Activated naive CD8-positive, alpha-beta T cell treated with anti-CD3 and anti-CD28 coated beads, Interleukin-2, amount 50 U/mL, for 24 hours (primary cell): ENCODE measurements around the gene NAT16.
A peak's percentile ranks its signal among the peaks of the same experiment; 100 is the strongest.

Experiments
- ATAC-seq: fragments of 150-1000 bp; cut with Tn5 transposase; one replicate; pipeline ENCODE4 v1.10.0; 2021
- DNase-seq: peaks from one replicate; pipeline ENCODE4 v3.0.0; 2021
- H3K27ac Mint-ChIP-seq: one replicate; pipeline ENCODE4 v1.8.0; 2021; ENCODE audit warnings: mild to moderate bottlenecking, mixed read lengths
- H3K27me3 Mint-ChIP-seq: one replicate; pipeline ENCODE4 v1.8.0; 2021; ENCODE audit warnings: mixed read lengths
- H3K36me3 Mint-ChIP-seq: one replicate; pipeline ENCODE4 v1.8.0; 2021; ENCODE audit warnings: low read depth, mixed read lengths
- H3K4me1 Mint-ChIP-seq: one replicate; pipeline ENCODE4 v1.8.0; 2021; ENCODE audit warnings: mixed read lengths
- H3K4me3 Mint-ChIP-seq: one replicate; pipeline ENCODE4 v1.8.0; 2021; ENCODE audit warnings: mild to moderate bottlenecking, moderate library complexity, mixed read lengths
- H3K9me3 Mint-ChIP-seq: one replicate; pipeline ENCODE4 v1.8.0; 2021; ENCODE audit warnings: mixed read lengths

NAT16 gene

DNA sequence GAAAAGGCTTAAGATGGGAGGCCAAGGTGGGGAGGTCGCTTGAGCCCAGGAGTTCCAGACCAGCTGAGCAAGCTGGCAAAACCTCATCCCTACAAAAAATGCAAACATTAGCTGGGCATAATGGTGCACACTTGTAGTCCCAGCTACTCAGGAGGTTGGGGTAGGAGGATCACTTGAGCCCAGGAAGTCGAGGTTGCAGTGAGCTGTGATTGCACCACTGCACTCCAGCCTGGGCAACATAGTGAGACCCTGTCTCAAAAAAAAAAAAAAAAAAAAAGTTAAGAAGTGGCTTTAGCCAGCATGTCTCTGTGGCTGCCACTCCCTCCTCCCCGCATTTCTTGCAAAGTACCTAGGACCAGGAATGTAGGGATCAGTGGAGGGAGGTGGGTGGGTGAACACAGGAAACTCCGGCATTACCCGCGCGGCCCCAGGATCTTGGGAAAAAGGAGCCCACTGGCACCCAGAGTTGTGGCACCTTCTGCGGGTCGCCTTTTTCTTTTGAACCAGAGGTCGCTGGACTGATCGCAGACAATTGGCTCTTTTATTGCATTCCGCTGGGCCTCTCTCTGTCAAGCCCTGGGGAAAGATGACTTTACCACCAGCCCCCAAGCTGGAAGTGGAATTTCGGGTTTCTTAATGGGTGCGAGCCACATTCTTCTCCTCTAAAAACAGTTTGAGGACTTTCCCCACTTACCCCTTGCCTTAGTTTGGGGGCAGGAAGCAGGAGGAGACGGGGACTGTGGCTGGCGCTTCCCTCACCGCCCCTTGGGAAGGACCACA is 18.2 kb downstream of the NAT16 start:
- Mint-ChIP-seq H3K27me3 (peaks cover 32% of the 10 kb centered on the region), H3K4me1 (peaks cover 27% of the 10 kb centered on the region), H3K27ac (no peak overlapping the region), H3K36me3 (peaks cover 2% of the 10 kb centered on the region), H3K4me3 (peak overlapping the region; percentile 65), H3K9me3 (no peaks in the 10 kb centered on the region)
- ATAC-seq = no peak
- no peak for DNase-seq

DNA sequence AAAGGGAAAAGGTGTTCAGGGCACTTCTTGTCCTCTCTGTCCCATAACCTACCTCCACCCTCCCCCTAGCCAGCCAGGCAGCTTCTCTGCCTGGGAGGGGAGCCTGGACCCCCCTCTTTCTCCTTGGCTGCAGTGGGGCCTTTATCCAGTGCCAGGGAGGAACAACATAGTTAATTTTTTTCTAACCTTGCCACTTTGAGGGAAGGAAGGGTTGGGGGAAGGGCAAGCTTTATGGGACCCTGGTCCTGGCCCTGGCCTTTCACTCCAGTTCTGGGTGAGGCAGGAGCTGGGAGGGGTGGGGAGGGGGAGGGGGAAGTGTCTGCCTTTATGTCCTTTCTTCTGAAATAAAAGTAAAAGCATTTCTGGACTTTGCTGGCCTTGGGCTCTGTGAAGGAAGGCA is 19.2 kb downstream of the NAT16 start:
- Mint-ChIP-seq H3K4me1 (peaks cover 21% of the 10 kb centered on the region), H3K9me3 (no peaks in the 10 kb centered on the region), H3K4me3 (no peak overlapping the region), H3K27ac (no peak overlapping the region), H3K27me3 (peaks cover 25% of the 10 kb centered on the region), H3K36me3 (peaks cover 2% of the 10 kb centered on the region)
- DNase-seq (no peak), ATAC-seq (no peak)

DNA sequence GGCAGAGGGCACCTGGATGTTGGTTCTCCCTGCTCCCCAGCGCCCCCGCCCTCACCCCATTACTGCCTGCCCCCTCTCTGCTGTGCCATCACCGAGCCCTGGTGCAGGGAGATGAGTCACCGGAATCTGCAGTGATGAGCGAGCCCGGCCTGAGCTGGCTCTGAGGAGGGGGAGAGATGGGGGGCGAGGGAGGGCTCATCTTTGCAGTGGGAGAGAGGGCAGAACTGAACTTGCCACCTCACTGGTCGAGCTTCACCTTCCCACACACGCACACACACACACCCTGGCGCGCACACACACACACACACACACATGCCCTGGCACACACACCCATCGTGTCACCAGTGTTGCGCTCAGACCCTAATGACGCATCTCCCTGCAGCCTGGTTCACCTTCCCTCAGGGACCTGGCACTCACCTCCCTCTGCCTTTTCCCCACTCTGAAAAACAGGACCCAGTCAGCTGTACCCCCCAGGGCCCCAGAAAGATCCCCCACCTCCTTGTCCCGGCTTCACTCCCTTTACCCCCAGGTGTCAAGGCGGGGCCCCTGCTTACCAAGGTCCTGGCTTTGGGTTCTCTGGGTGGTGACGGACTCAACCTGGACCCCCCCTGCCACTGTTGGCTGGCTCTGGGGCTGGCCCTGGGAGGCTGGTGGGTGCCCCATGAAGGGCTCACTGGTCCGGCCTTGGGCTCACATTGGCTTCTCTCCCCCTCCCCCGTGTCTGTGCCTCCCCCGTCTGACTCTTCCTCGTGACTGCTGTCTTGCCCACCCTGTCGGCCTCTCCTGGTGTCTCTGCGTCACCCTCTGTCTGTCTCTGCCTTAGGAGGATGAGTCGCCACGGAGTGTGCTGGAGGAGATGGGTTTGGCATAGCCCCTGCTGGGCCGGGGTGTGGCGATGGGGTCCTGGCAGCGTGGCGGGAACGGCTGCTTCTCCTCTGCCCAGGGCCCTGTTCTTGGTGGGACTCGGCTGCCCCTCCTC is 20.1 kb downstream of the NAT16 start:
- no peak overlapping the region for H3K27ac Mint-ChIP-seq
- ATAC-seq = no peak
- H3K4me3 Mint-ChIP-seq = no peak overlapping the region
- H3K27me3 Mint-ChIP-seq = peaks cover 15% of the 10 kb centered on the region
- no peak for DNase-seq
- peaks cover 18% of the 10 kb centered on the region for H3K4me1 Mint-ChIP-seq
- H3K9me3 Mint-ChIP-seq = no peaks in the 10 kb centered on the region
- peaks cover 2% of the 10 kb centered on the region for H3K36me3 Mint-ChIP-seq

DNA sequence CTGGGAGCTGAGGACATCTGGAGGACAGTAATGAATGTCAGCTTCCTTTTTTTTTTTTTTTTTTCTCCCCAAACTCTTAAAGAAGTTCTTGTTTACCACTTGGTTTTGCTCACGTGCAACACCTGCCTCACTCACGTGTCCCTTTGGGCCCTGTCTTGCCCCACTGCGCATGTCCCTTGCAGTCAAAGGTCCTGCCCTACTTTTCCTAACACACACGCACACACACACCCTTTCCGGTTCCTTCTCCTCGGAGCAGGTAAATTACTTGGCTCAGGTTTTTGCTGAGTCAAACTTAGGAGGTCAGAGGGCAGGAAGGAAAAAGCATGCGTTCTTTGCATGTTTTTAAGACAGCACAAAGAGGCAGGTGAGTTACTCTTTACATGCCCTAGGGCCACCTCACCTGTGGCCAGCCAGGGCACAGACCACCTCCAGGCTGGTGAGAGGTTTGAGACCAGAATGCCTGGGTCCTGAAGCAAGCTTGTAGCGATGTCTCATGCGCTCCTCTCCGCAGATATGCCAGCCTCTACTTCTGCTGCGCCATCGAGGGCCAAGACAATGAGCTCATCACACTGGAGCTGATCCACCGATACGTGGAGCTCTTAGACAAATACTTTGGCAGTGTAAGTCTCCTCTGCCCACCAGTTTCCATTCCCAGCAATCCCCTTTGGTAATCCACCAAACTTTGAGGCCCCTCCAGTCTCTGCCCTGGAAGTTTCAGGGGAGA is 23.1 kb downstream of the NAT16 start:
- Mint-ChIP-seq H3K9me3 (peaks cover 3% of the 10 kb centered on the region), H3K4me3 (no peak overlapping the region), H3K27me3 (peaks cover 7% of the 10 kb centered on the region), H3K4me1 (peaks cover 10% of the 10 kb centered on the region), H3K27ac (no peak overlapping the region), H3K36me3 (peaks cover 2% of the 10 kb centered on the region)
- ATAC-seq (no peak), DNase-seq (no peak)

DNA sequence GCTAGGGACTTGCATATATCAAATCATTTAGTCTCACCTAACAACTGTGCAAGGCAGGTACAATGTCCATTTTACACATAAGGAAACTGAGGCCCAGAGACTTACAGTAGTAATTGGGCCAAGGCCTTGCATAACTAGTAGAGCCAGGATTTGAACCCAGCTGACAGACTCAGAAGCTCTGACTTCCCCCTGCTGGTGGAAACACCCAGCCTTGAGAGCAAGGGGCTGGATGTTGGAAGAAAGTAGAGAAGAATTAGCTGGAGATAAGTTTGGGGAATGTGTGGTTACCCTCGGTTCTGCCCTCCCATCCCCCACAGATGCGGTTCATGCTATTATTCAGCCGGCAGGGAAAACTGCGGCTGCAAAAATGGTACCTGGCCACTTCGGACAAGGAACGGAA is 23.8 kb downstream of the NAT16 start:
- Mint-ChIP-seq H3K4me1 (peaks cover 10% of the 10 kb centered on the region), H3K36me3 (peaks cover 2% of the 10 kb centered on the region), H3K9me3 (peaks cover 3% of the 10 kb centered on the region), H3K27ac (no peak overlapping the region), H3K27me3 (peaks cover 4% of the 10 kb centered on the region), H3K4me3 (no peak overlapping the region)
- no peak for ATAC-seq
- no peak for DNase-seq

DNA sequence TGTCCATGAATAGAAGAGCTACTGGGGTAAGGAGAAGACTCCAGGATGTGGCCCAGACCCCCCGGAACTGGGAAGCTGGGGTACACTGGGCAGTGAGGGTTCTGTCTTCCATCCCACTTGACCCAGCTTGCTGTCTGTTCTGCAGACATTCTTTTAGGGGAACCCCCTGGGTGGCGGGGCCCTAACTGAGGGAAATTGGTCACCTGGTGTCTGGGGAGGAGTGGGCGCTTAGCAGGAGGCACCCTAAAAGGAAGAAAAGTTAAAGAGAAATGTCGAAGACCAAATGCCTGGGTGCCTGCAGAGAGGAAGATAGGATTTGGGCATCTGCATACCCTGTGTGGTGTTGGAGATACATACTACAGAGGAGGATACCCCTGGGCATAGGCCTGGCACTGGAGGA is 24.8 kb downstream of the NAT16 start:
- Mint-ChIP-seq H3K27me3 (peaks cover 5% of the 10 kb centered on the region), H3K9me3 (peaks cover 3% of the 10 kb centered on the region), H3K4me1 (peaks cover 10% of the 10 kb centered on the region), H3K36me3 (peaks cover 2% of the 10 kb centered on the region), H3K4me3 (peak overlapping the region; percentile 75), H3K27ac (no peak overlapping the region)
- ATAC-seq (no peak), DNase-seq (no peak)

DNA sequence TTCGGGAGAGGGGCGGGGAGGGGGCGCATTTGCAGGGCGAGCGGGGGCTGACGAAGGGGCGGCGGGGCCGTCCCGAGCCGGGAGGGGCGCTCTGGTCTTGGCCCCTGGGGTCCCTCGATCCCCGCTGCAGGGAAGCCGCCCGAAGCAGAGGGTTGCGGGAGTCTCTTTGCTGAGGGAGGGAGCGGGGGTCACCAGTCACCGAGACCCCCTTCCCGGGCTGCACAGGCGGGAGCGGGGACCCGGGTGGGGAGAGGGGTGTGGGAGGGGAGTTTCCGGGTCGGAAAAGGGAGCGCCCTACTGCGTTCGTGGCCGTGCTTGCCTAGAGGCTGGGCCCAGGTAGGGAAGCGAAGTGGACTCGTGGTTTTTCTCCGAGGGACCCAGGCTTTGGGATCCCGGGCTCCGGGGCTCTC is 25.4 kb downstream of the NAT16 start:
- H3K4me1 Mint-ChIP-seq = peaks cover 10% of the 10 kb centered on the region
- H3K4me3 Mint-ChIP-seq = peak overlapping the region; percentile 75
- no peak overlapping the region for H3K27ac Mint-ChIP-seq
- no peaks in the 10 kb centered on the region for H3K36me3 Mint-ChIP-seq
- H3K27me3 Mint-ChIP-seq = peaks cover 6% of the 10 kb centered on the region
- peaks cover 3% of the 10 kb centered on the region for H3K9me3 Mint-ChIP-seq
- DNase-seq = peak; percentile 22
- ATAC-seq = no peak

DNA sequence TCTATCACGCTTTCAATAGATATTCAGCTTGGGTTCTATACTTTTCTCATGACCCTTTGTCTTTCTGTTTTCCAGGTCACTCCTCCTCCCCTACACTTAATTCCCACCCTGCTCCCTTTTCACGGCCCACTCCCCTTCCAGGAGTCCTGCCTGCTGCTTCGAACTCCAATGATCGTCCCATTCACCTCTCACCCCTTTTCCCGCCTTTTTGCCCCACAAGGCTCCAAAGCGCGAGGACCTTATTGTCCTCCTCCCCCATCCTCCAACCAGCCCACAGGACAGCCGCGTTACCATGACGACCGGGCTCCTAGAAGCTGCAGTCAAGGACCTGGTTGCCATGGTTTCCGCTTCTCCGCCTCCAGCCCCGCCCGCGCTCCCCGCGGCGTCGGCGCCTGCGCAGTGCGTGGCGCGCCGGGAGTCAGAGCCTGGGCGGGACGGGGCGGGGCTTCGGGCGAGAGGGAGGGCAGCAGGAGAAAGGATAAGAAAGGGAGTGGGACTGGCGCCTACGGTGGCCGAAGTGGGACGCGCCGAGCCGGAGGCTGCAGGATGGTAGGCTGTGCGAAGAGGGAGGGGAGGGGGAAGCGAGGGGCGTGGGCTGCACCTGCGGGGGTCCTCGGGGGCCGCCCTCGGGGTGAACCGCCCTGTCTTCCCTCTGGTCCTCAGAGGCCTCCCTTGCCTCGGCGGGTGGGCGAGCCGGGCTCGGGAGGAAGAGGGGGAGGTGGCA is 26.0 kb downstream of the NAT16 start, which contains the start of gene AP1S1:
Gene AP1S1 (plus strand): TSS at position 508 of the 724 bp plus-strand sequence. CDS start 39 bp downstream, at position 547.
- peak; percentile 92 for DNase-seq
- H3K4me3 Mint-ChIP-seq = peak within 1 kb of the TSS; percentile 75
- H3K27me3 Mint-ChIP-seq = peaks cover 11% of the 10 kb centered on the region
- ATAC-seq = peak; percentile 82
- no peaks in the 10 kb centered on the region for H3K36me3 Mint-ChIP-seq
- peaks cover 10% of the 10 kb centered on the region for H3K4me1 Mint-ChIP-seq
- H3K9me3 Mint-ChIP-seq = peaks cover 3% of the 10 kb centered on the region
- peak within 1 kb of the TSS; percentile 75 for H3K27ac Mint-ChIP-seq

DNA sequence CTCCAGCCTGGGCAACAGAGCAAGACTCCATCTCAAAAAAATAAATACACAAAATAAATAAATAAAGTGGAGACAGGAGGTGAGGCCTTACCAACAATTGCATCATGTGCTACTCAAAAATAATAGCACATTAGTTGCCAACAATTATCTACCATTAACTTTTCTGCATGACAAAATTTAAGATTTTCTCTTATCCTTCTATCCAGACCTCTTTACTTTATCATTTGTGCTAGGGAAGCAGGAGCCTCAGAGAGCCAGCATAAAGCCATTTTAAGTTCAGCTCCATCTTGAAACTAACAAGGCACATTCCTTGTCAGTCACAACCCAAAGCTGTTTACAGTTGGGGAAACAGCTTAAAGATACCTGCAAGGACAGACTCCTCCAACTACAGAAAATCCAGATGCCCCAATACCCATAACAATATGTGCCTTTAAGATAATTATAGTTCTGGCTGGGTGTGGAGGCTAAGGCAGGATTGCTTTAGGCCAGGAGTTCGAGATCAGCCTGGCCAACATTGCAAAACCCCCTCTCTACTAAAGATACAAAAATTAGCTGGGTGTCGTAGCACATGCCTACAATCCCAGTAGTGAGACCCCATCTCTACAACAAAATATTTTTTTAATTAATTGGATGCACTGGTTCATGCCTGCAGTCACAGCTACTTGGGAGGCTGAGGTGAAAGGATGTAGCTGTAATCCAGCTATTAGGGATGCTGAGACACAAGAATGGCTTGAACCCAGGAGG is 28.0 kb downstream of the NAT16 start:
- H3K27ac Mint-ChIP-seq = no peak overlapping the region
- peaks cover 24% of the 10 kb centered on the region for H3K27me3 Mint-ChIP-seq
- H3K4me1 Mint-ChIP-seq = peaks cover 15% of the 10 kb centered on the region
- H3K36me3 Mint-ChIP-seq = no peaks in the 10 kb centered on the region
- H3K4me3 Mint-ChIP-seq = no peak overlapping the region
- ATAC-seq (no peak), DNase-seq (no peak)
- peaks cover 3% of the 10 kb centered on the region for H3K9me3 Mint-ChIP-seq

DNA sequence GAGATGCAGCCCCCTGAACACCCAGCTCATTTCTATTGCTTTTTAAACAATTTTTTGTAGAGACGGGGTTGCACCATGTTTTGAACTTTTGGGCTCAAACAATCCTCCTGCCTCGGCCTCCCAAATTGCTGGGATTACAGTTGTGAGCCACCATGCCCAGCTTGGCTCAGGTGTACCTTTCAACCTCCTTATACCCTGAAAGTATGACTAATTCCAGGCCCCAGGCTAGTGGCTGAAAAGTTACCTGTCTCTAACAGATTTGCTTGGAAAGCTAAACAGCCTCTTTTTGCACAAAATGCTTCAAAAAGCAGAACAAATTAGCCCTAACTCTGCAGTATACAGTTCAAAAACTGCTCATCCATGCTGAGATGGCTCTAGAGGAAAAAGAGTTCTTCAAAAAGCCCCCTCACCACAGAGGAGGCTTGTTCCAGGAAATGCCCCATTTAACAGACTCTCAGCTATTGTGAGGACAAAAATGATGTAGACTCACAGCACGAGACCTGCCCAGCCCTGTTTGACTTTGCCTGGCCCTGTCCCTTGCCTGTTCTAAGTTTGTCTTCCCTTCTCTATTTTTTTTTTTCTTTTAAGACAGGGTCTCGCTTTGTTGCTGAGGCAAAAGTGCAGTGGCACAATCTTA is 39.2 kb downstream of the NAT16 start:
- no peaks in the 10 kb centered on the region for H3K36me3 Mint-ChIP-seq
- no peak overlapping the region for H3K27ac Mint-ChIP-seq
- H3K27me3 Mint-ChIP-seq = peaks cover 23% of the 10 kb centered on the region
- no peaks in the 10 kb centered on the region for H3K9me3 Mint-ChIP-seq
- DNase-seq = no peak
- H3K4me1 Mint-ChIP-seq = peaks cover 51% of the 10 kb centered on the region
- H3K4me3 Mint-ChIP-seq = no peak overlapping the region
- no peak for ATAC-seq

DNA sequence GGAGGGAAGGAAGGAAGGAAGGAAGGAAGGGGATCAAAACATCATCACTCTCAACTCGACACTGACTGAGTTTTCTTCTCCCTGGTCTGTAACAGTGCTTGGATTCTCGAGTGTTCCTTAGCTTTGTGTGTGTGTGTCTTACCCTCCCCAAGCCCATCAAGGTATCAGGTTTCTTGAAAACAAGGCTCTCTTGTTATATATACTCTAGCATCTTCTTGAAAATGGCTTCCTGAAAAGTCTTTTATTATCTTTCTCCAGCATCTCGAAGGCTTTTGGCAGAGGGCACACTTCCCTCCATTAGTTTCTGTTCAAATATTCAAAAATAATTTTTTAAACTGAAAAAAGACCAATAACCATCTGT is 39.8 kb downstream of the NAT16 start:
- no peaks in the 10 kb centered on the region for H3K36me3 Mint-ChIP-seq
- H3K27me3 Mint-ChIP-seq = peaks cover 20% of the 10 kb centered on the region
- H3K9me3 Mint-ChIP-seq = no peaks in the 10 kb centered on the region
- no peak overlapping the region for H3K4me3 Mint-ChIP-seq
- no peak overlapping the region for H3K27ac Mint-ChIP-seq
- H3K4me1 Mint-ChIP-seq = peaks cover 53% of the 10 kb centered on the region
- ATAC-seq (no peak), DNase-seq (no peak)

DNA sequence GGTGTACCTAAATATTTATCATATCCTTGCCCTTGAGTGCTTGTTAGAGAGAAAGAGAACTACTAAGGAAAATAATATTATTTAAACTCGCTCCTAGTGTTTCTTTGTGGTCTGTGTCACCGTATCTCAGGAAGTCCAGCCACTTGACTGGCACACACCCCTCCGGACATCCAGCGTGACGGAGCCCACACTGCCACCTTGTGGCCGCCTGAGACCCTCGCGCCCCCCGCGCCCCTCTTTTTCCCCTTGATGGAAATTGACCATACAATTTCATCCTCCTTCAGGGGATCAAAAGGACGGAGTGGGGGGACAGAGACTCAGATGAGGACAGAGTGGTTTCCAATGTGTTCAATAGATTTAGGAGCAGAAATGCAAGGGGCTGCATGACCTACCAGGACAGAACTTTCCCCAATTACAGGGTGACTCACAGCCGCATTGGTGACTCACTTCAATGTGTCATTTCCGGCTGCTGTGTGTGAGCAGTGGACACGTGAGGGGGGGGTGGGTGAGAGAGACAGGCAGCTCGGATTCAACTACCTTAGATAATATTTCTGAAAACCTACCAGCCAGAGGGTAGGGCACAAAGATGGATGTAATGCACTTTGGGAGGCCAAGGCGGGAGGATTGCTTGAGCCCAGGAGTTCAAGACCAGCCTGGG is 41.8 kb downstream of the NAT16 start:
- no peaks in the 10 kb centered on the region for H3K9me3 Mint-ChIP-seq
- peaks cover 16% of the 10 kb centered on the region for H3K27me3 Mint-ChIP-seq
- ATAC-seq = peak; percentile 89
- peak overlapping the region; percentile 50 for H3K4me3 Mint-ChIP-seq
- DNase-seq = peak; percentile 86
- peak overlapping the region; percentile 82 for H3K27ac Mint-ChIP-seq
- no peaks in the 10 kb centered on the region for H3K36me3 Mint-ChIP-seq
- peaks cover 65% of the 10 kb centered on the region for H3K4me1 Mint-ChIP-seq
